ENCODE data around the gene TWSG1. TPM values are rescaled to one million over a fixed set of nuclear protein-coding genes. Genes with fewer than 3 reads are reported as not detected.

The TWSG1 gene
- total RNA-seq, 3 donors from 2014 or later, result 34.4 to 45.9 (median 42.7) TPM

DNA sequence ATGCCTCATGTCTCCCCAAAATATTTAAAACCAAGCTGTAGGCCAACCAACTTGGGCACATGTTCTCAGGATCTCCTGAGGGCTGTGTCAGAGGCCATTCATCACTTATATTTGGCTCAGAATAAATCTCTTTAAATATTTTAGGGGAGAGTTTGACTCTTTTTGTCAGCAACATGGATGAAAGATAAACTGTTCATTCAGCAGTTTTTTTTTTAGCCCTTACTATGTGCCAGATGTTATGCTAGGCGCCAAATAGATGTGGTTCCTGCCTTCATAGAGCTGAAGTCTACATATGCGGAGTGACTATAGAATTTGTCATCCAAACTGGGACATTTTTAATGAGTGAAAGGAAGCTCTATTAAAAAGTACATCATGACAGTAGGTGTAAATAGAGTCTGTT is 42.5 kb upstream of the TWSG1 start:
- TF ChIP-seq POLR2AphosphoS5 (IDR thresholded peaks at IDR 0.05) (no peak), POLR2A (IDR thresholded peaks at IDR 0.05) (no peak)
- TF ChIP-seq, protein P1, sequence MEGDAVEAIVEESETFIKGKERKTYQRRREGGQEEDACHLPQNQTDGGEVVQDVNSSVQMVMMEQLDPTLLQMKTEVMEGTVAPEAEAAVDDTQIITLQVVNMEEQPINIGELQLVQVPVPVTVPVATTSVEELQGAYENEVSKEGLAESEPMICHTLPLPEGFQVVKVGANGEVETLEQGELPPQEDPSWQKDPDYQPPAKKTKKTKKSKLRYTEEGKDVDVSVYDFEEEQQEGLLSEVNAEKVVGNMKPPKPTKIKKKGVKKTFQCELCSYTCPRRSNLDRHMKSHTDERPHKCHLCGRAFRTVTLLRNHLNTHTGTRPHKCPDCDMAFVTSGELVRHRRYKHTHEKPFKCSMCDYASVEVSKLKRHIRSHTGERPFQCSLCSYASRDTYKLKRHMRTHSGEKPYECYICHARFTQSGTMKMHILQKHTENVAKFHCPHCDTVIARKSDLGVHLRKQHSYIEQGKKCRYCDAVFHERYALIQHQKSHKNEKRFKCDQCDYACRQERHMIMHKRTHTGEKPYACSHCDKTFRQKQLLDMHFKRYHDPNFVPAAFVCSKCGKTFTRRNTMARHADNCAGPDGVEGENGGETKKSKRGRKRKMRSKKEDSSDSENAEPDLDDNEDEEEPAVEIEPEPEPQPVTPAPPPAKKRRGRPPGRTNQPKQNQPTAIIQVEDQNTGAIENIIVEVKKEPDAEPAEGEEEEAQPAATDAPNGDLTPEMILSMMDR (IDR thresholded peaks at IDR 0.05), result no peak
- intact Hi-C loops (cut with DNase I; ENCODE audit: low total_unique reads), result no loop called here
- H3K4me1 ChIP-seq, result no peaks in the 10 kb centered on the region
- peaks cover 16 to 22% of the 10 kb centered on the region in 2 donors for H3K9me3 ChIP-seq
- no peak overlapping the region for H3K4me3 ChIP-seq
- DNase-seq (ENCODE audit: low spot score in 2 of 2), result no peak
- H3K27me3 ChIP-seq, result no peaks in the 10 kb centered on the region
- H3K36me3 ChIP-seq, result no peaks in the 10 kb centered on the region
- no peak overlapping the region for H3K27ac ChIP-seq

DNA sequence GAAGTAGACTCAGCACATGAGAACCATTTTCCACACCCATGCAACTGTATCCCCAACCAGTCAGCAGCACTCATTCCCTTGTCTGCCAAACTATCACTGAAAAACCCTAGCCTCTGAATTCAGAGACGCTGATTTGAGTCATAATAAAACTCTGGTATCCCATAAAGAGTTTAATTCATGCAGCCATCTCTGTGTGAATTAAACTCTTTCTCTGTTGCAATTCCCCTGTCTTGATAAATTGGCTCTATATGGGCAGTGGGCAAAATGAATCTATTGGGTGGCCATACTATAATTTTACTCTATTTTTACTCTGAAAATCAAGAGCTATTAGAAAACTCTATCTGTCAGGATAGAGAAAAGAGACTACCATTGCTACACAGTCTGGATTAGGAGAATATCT is 40.6 kb upstream of the TWSG1 start:
- no peak for DNase-seq (ENCODE audit: low spot score in 2 of 2)
- Histone ChIP-seq H3K27ac (no peak overlapping the region), H3K27me3 (no peaks in the 10 kb centered on the region), H3K36me3 (no peaks in the 10 kb centered on the region), H3K9me3 (peaks cover 19 to 22% of the 10 kb centered on the region in 2 donors), H3K4me1 (no peaks in the 10 kb centered on the region), H3K4me3 (no peak overlapping the region)
- intact Hi-C loops (cut with DNase I; ENCODE audit: low total_unique reads), result no loop called here
- TF ChIP-seq POLR2A (IDR thresholded peaks at IDR 0.05) (no peak), POLR2AphosphoS5 (IDR thresholded peaks at IDR 0.05) (no peak)
- TF ChIP-seq, protein P1 (IDR thresholded peaks at IDR 0.05), result no peak

- TF ChIP-seq, protein P1 (IDR thresholded peaks at IDR 0.05), result no peak
- TF ChIP-seq POLR2AphosphoS5 (IDR thresholded peaks at IDR 0.05) (no peak), POLR2A (IDR thresholded peaks at IDR 0.05) (no peak)
- intact Hi-C loops (cut with DNase I; ENCODE audit: low total_unique reads), result no loop called here
- no peak overlapping the region for H3K27ac ChIP-seq
- no peaks in the 10 kb centered on the region for H3K27me3 ChIP-seq
- H3K4me1 ChIP-seq, result no peaks in the 10 kb centered on the region
- no peak for DNase-seq (ENCODE audit: low spot score in 2 of 2)
- no peaks in the 10 kb centered on the region for H3K36me3 ChIP-seq
- H3K4me3 ChIP-seq, result no peak overlapping the region
- peaks cover 19 to 22% of the 10 kb centered on the region in 2 donors for H3K9me3 ChIP-seq
Measured at GRCh38 chr18:9296233-9297006, 38.2 kb upstream of the TWSG1 start.

GRCh38 chr18:9297007-9297393 is 37.6 kb upstream of the TWSG1 start:
- H3K27me3 ChIP-seq, result no peaks in the 10 kb centered on the region
- H3K27ac ChIP-seq, result no peak overlapping the region
- DNase-seq (ENCODE audit: low spot score in 2 of 2), result no peak
- no peaks in the 10 kb centered on the region for H3K36me3 ChIP-seq
- H3K4me1 ChIP-seq, result no peaks in the 10 kb centered on the region
- no peak overlapping the region for H3K4me3 ChIP-seq
- TF ChIP-seq POLR2AphosphoS5 (IDR thresholded peaks at IDR 0.05) (no peak), POLR2A (IDR thresholded peaks at IDR 0.05) (no peak)
- TF ChIP-seq, protein P1 (IDR thresholded peaks at IDR 0.05), result no peak
- H3K9me3 ChIP-seq, result peaks cover 19 to 22% of the 10 kb centered on the region in 2 donors
- intact Hi-C loops (cut with DNase I; ENCODE audit: low total_unique reads), result no loop called here

GRCh38 chr18:9304388-9305070 is 30.0 kb upstream of the TWSG1 start:
- DNase-seq (ENCODE audit: low spot score in 2 of 2), result no peak
- Histone ChIP-seq H3K27me3 (no peaks in the 10 kb centered on the region), H3K4me3 (no peak overlapping the region), H3K36me3 (no peaks in the 10 kb centered on the region), H3K9me3 (peaks cover 8 to 17% of the 10 kb centered on the region in 2 donors), H3K4me1 (no peaks in the 10 kb centered on the region), H3K27ac (no peak overlapping the region)
- TF ChIP-seq POLR2AphosphoS5 (IDR thresholded peaks at IDR 0.05) (no peak), POLR2A (IDR thresholded peaks at IDR 0.05) (no peak)
- TF ChIP-seq, protein P1 (IDR thresholded peaks at IDR 0.05), result no peak
- intact Hi-C loops (cut with DNase I; ENCODE audit: low total_unique reads), result no loop called here

Data from breast epithelium (tissue), 4 donors.